GM12878 (cell line): ENCODE data around the gene POMT2. TPM values are rescaled to one million over a fixed set of nuclear protein-coding genes. Genes with fewer than 3 reads are reported as not detected.

Experiments used
- ATAC-seq: fragments of 200-7000 bp; cut with Tn5 transposase; 3 replicates; pipeline ENCODE4 v1.9.1; 2020; ENCODE audit warnings: mild to moderate bottlenecking, moderate library complexity
- BruUV-seq: library from RNA; stranded (reverse); fragments of 400-500 nt; replicated peaks from 2 replicates; lab custom pipeline; 2021; lab: Mats Ljungman, UMichigan
- CTCF ChIA-PET: fragments of 300-600 bp; sonication (Branson Sonifier 250); formaldehyde crosslinking; extraction: SDS; loops from one replicate; lab custom pipeline; 2021; ENCODE audit warnings: inconsistent platforms; lab: Yijun Ruan, JAX
- POLR2A ChIA-PET: fragments of 350-600 bp; formaldehyde crosslinking; extraction: SDS; loops from one replicate; lab custom pipeline; 2021; ENCODE audit warnings: inconsistent platforms; lab: Charles Lee
- RAD21 ChIA-PET: fragments of 300-600 bp; sonication (Branson Sonifier 250); formaldehyde crosslinking; loops from one replicate; lab custom pipeline; 2023; ENCODE audit warnings: antibody characterized with exemption; ENCODE audit not compliant: unreplicated experiment; lab: Charles Lee
- SMC1A ChIA-PET: fragments of 300-600 bp; sonication (Branson Sonifier 250); formaldehyde crosslinking; loops from one replicate; lab custom pipeline; 2023; ENCODE audit not compliant: unreplicated experiment, uncharacterized antibody; lab: Charles Lee
- DNase-seq: peaks from one replicate; pipeline ENCODE4 v3.0.0-alpha.2; 2011; ENCODE audit warnings: low read depth, low spot score
- FAIRE-seq: peaks from 3 replicates; lab custom pipeline; 2011; peaks lifted over from hg19 to GRCh38; lab: Jason Lieb, UNC
- H2AFZ ChIP-seq: 2 replicates; pipeline ENCODE4 v1.6.0; 2011; ENCODE audit warnings: low read depth, low read length, control low read depth; ENCODE audit not compliant: control insufficient read depth
- H3K27ac ChIP-seq: 2 replicates; pipeline ENCODE4 v1.5.1; 2011; ENCODE audit warnings: control low read depth; ENCODE audit not compliant: control insufficient read depth, insufficient read depth
- H3K27me3 ChIP-seq, 2 experiments: replicated peaks in 1 of 2; 2 replicates each; pipeline versions ENCODE4 v1.6.0 to v1.6.1; 2011; ENCODE audit warnings: low read length in 1 of 2; ENCODE audit not compliant: control insufficient read depth in 2 of 2, insufficient read depth in 2 of 2
- H3K36me3 ChIP-seq, 2 experiments: 2 replicates each; pipeline ENCODE4 v1.5.1; 2011; ENCODE audit warnings: low read length in 1 of 2; ENCODE audit not compliant: control insufficient read depth in 2 of 2, insufficient read depth in 2 of 2
- H3K4me1 ChIP-seq: 2 replicates; pipeline ENCODE4 v1.6.1; 2011; ENCODE audit warnings: mild to moderate bottlenecking, low read length, moderate library complexity, mixed read lengths; ENCODE audit not compliant: control insufficient read depth, insufficient read depth
- H3K4me2 ChIP-seq: 2 replicates; pipeline ENCODE4 v1.6.0; 2011; ENCODE audit warnings: control low read depth; ENCODE audit not compliant: control insufficient read depth, insufficient read depth
- H3K4me3 ChIP-seq: fragments of 200-600 bp; sonication (generic); 2 replicates; pipeline ENCODE4 v1.5.1; 2016
- H3K79me2 ChIP-seq: 2 replicates; pipeline ENCODE4 v1.6.0; 2011; ENCODE audit warnings: low read length; ENCODE audit not compliant: control insufficient read depth, insufficient read depth
- H3K9ac ChIP-seq: 2 replicates; pipeline ENCODE4 v1.8.0; 2011; ENCODE audit warnings: low read length, control low read depth, mixed read lengths; ENCODE audit not compliant: control insufficient read depth, insufficient read depth
- H3K9me3 ChIP-seq: replicated peaks from 3 replicates; pipeline ENCODE4 v1.5.1; 2011; ENCODE audit warnings: mild to moderate bottlenecking, low read length; ENCODE audit not compliant: control insufficient read depth, insufficient read depth
- H4K20me1 ChIP-seq: 2 replicates; pipeline ENCODE4 v1.6.0; 2011; ENCODE audit not compliant: control insufficient read depth, insufficient read depth
- BACH1 ChIP-seq: fragments of 450-650 bp; IDR thresholded peaks from 2 replicates; pipeline ENCODE4 v1.6.1; 2017; ENCODE audit warnings: mild to moderate bottlenecking, borderline replicate concordance
- CBX3 ChIP-seq: fragments of 200-600 bp; sonication (generic); IDR thresholded peaks from 2 replicates; pipeline ENCODE4 v1.6.1; 2016; ENCODE audit warnings: low read depth, borderline replicate concordance
- IKZF2 ChIP-seq, 2 experiments: fragments of 450-650 bp; IDR thresholded peaks; 2 replicates each; pipeline ENCODE4 v1.6.1; 2017; ENCODE audit warnings: mild to moderate bottlenecking in 2 of 2, moderate library complexity in 2 of 2
- JUND ChIP-seq: IDR thresholded peaks from 2 replicates; pipeline ENCODE4 v1.6.1; 2012; ENCODE audit warnings: low read depth, mild to moderate bottlenecking, low read length, improper control_type of control experiment, moderate library complexity
- MYB ChIP-seq: fragments of 150-350 bp; IDR thresholded peaks from 2 replicates; pipeline ENCODE4 v1.6.1; 2014; ENCODE audit warnings: mild to moderate bottlenecking, low read depth, low read length, borderline replicate concordance
- NFYA ChIP-seq: IDR thresholded peaks from 2 replicates; pipeline ENCODE4 v1.6.1; 2011; ENCODE audit warnings: low read depth, mild to moderate bottlenecking, low read length, improper control_type of control experiment, borderline replicate concordance
- NR2C2 ChIP-seq: IDR thresholded peaks from 2 replicates; pipeline ENCODE4 v1.6.1; 2011; ENCODE audit warnings: borderline replicate concordance, low read depth; ENCODE audit not compliant: control insufficient read depth, insufficient read length
- NR2F1 ChIP-seq: fragments of 450-650 bp; conservative IDR thresholded peaks from 2 replicates; pipeline ENCODE4 v1.6.1; 2017; ENCODE audit warnings: mild to moderate bottlenecking
- NRF1 ChIP-seq: conservative IDR thresholded peaks from 2 replicates; pipeline ENCODE4 v1.6.1; 2011; ENCODE audit warnings: mild to moderate bottlenecking, low read depth, low read length, improper control_type of control experiment
- RAD21 ChIP-seq: IDR thresholded peaks from 2 replicates; pipeline ENCODE4 v1.6.1; 2011; ENCODE audit warnings: mild to moderate bottlenecking, low read depth, low read length, moderate library complexity; ENCODE audit not compliant: insufficient read depth
- RAD51 ChIP-seq: fragments of 450-650 bp; IDR thresholded peaks from 2 replicates; pipeline ENCODE4 v1.6.1; 2016; ENCODE audit warnings: moderate library complexity, mild to moderate bottlenecking, inconsistent platforms
- TCF7 ChIP-seq: IDR thresholded peaks from 2 replicates; pipeline ENCODE4 v1.6.1; 2014; ENCODE audit warnings: antibody characterized with exemption, borderline replicate concordance
- WGBS: methylation state at CpG from one replicate; pipeline ENCODE4 v1.1.6; 2016; ENCODE audit warnings: low lambda C conversion rate; ENCODE audit not compliant: insufficient replicate concordance, insufficient coverage; ENCODE audit errors: missing lambda C conversion rate; 5-methylcytosine and 5-hydroxymethylcytosine counted together
- in situ Hi-C: fragments of 300-500 bp; cut with MboI; formaldehyde crosslinking; loops from 9 replicates; pipeline ENCODE4 v1.14.3; 2018; ENCODE audit warnings: mixed read lengths
- intact Hi-C: fragments of 100-400 bp; cut with micrococcal nuclease; formaldehyde crosslinking; loops from one replicate; pipeline ENCODE4 v1.14.2; 2022; ENCODE audit not compliant: unreplicated experiment
- polyA plus RNA-seq, 11 experiments: library from polyadenylated mRNA; depleted of rRNA in 4 of 11; unstranded in 6 of 11; stranded (reverse) in 5 of 11; fragments of >200 nt; fragmentation: Nextera tagmentation in 4 of 11; fragmentation: Illumina TruSeq in 1 of 11; extraction: Ambion mirVana in 4 of 11; extraction: Trizol in 1 of 11; gene quantifications; 1 replicate in 1 of 11; 2 replicates in 10 of 11; pipeline versions ENCODE4 v1.2.1 to v1.2.3, GENCODE V29; 2011 to 2016; ENCODE audit warnings: inconsistent platforms in 2 of 11, missing spikeins in 2 of 11, low read depth in 1 of 11
- total RNA-seq, 4 experiments: library from RNA; depleted of rRNA in 3 of 4; stranded (reverse); fragments of >200 nt in 3 of 4; fragmentation: Illumina TruSeq in 1 of 4; extraction: Trizol in 1 of 4; gene quantifications; 2 replicates each; pipeline versions ENCODE4 v1.2.1 to v1.2.3, GENCODE V29; 2013 to 2021
- TF ChIP-seq, protein P1 (sequence below): fragments of 450-650 bp; formaldehyde crosslinking; IDR thresholded peaks from 2 replicates; pipeline ENCODE4 v1.4.0; 2020; ENCODE audit warnings: mild to moderate bottlenecking, moderate library complexity
- TF ChIP-seq, protein P2 (sequence below): fragments of 450-650 bp; IDR thresholded peaks from 2 replicates; pipeline ENCODE4 v1.6.1; 2017; ENCODE audit warnings: mild to moderate bottlenecking, low read depth, inconsistent platforms; ENCODE audit not compliant: poor library complexity, severe bottlenecking
- TF ChIP-seq, protein P3 (sequence below): fragments of 450-650 bp; IDR thresholded peaks from 2 replicates; pipeline ENCODE4 v1.6.1; 2016; ENCODE audit warnings: mild to moderate bottlenecking

Gene POMT2
- total and polyA plus RNA-seq, 10 of the 15 experiments (the other 5 are each of a cell fraction or from before 2014, with no cell fraction given) = 0.23 to 13.9 (median 6.5) TPM

DNA sequence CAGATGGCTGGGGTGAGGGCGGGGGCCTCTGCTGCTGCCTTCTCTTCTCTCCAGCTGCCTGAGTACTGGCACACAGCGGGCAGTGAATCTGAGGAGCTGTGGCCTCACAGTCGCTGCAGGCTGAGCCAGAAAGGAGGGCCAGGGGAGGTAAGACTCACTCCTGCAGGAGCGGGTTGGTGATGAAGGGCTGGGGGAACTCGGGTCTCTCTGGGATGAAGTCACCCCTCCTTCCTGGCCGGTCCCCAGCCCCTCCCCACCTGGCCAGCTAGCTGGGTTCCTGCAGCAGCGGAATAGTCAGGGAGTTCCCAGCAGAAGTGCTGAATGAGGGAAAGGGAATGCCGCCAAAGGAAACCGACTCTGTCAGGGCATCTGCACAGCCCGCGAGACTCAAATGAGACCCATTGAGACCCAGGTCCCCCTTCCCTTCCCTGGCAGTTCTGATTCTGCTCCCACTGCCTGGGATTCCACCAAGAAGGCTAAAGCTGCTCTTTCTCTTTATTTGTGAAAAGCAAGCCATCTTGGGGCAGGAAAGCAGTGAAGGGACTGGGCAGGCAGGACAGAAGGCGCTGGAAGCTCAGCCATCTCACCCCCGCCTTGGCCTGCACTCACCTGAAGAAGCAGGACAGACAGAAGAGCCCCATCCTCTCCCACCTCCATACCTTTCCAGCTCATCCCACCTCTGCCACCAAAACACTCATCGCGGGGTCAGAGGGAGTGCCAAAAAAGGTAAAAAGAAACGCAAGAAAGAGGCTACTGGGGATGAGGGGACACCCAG is 54.9 kb downstream of the POMT2 start (continued):
- TF ChIP-seq, protein P1, sequence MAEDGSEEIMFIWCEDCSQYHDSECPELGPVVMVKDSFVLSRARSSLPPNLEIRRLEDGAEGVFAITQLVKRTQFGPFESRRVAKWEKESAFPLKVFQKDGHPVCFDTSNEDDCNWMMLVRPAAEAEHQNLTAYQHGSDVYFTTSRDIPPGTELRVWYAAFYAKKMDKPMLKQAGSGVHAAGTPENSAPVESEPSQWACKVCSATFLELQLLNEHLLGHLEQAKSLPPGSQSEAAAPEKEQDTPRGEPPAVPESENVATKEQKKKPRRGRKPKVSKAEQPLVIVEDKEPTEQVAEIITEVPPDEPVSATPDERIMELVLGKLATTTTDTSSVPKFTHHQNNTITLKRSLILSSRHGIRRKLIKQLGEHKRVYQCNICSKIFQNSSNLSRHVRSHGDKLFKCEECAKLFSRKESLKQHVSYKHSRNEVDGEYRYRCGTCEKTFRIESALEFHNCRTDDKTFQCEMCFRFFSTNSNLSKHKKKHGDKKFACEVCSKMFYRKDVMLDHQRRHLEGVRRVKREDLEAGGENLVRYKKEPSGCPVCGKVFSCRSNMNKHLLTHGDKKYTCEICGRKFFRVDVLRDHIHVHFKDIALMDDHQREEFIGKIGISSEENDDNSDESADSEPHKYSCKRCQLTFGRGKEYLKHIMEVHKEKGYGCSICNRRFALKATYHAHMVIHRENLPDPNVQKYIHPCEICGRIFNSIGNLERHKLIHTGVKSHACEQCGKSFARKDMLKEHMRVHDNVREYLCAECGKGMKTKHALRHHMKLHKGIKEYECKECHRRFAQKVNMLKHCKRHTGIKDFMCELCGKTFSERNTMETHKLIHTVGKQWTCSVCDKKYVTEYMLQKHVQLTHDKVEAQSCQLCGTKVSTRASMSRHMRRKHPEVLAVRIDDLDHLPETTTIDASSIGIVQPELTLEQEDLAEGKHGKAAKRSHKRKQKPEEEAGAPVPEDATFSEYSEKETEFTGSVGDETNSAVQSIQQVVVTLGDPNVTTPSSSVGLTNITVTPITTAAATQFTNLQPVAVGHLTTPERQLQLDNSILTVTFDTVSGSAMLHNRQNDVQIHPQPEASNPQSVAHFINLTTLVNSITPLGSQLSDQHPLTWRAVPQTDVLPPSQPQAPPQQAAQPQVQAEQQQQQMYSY (CRISPR knock-in tag) = no peak
- no peak for TF ChIP-seq BACH1
- TF ChIP-seq, protein P2, sequence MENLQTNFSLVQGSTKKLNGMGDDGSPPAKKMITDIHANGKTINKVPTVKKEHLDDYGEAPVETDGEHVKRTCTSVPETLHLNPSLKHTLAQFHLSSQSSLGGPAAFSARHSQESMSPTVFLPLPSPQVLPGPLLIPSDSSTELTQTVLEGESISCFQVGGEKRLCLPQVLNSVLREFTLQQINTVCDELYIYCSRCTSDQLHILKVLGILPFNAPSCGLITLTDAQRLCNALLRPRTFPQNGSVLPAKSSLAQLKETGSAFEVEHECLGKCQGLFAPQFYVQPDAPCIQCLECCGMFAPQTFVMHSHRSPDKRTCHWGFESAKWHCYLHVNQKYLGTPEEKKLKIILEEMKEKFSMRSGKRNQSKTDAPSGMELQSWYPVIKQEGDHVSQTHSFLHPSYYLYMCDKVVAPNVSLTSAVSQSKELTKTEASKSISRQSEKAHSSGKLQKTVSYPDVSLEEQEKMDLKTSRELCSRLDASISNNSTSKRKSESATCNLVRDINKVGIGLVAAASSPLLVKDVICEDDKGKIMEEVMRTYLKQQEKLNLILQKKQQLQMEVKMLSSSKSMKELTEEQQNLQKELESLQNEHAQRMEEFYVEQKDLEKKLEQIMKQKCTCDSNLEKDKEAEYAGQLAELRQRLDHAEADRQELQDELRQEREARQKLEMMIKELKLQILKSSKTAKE = no peak
- TF ChIP-seq, all 136 proteins: peak for 0

DNA sequence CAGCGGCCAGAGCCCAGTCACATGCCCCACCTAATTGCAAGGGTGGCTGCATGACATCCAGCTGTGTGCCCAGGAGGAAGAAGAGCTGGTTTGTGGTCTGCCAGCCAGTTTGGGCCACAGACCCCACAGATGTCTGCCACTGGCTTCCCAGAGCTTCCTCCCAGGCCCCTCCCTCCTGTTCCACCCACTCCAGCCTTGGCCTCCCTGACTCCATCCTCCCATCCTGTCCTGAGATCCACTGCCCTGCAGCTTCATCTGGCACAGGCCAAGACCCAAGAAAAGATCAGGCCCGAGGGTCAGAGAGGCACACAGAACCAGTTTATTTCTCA is 55.5 kb downstream of the POMT2 start:
- Histone ChIP-seq H3K4me3 (no peak overlapping the region), H3K36me3 (no peaks in the 10 kb centered on the region), H3K9ac (no peak overlapping the region), H3K4me2 (no peak overlapping the region), H4K20me1 (no peaks in the 10 kb centered on the region), H3K27ac (no peak overlapping the region), H3K79me2 (no peaks in the 10 kb centered on the region), H3K27me3 (peaks cover 0 to 8% of the 10 kb centered on the region in 2 experiments; a peak in 3 of 4 replicates), H3K9me3 (no peaks in the 10 kb centered on the region), H3K4me1 (no peaks in the 10 kb centered on the region), H2AFZ (no peak overlapping the region)
- WGBS = 0% methylated on average over 2 of the region's 2 CpGs
- intact Hi-C loops = no loop called here
- in situ Hi-C loops = no loop called here
- POLR2A ChIA-PET = no interaction called here
- DNase-seq (no peak), ATAC-seq (no peak), FAIRE-seq (no peak)
- SMC1A ChIA-PET = interaction anchor here (0.6 kb wide), 1 partner anchor 822 kb away, joined by 4 read pairs; no protein-coding TSS in a partner anchor
- no TSS peak for BruUV-seq
- CTCF ChIA-PET = no interaction called here
- RAD21 ChIA-PET = no interaction called here
- no peak for TF ChIP-seq JUND
- no peak for TF ChIP-seq NR2F1
- no peak for TF ChIP-seq NRF1
- TF ChIP-seq IKZF2 (IDR thresholded peaks at IDR 0.05) = no peak
- TF ChIP-seq NR2C2 = no peak
- no peak for TF ChIP-seq NFYA
- TF ChIP-seq RAD21 = no peak
- TF ChIP-seq CBX3 = no peak
- no peak for TF ChIP-seq MYB
- no peak for TF ChIP-seq TCF7
- TF ChIP-seq, protein P3, sequence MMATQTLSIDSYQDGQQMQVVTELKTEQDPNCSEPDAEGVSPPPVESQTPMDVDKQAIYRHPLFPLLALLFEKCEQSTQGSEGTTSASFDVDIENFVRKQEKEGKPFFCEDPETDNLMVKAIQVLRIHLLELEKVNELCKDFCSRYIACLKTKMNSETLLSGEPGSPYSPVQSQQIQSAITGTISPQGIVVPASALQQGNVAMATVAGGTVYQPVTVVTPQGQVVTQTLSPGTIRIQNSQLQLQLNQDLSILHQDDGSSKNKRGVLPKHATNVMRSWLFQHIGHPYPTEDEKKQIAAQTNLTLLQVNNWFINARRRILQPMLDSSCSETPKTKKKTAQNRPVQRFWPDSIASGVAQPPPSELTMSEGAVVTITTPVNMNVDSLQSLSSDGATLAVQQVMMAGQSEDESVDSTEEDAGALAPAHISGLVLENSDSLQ = no peak
- TF ChIP-seq RAD51 = no peak
